Hepatic stellate cell (primary cell): ENCODE results near the gene ZDHHC21.
A peak's percentile ranks its signal among the peaks of the same experiment; 100 is the strongest.

Source experiments
- DNase-seq: peaks from one replicate; pipeline ENCODE4 v3.0.0; 2011; ENCODE audit warnings: low spot score

ZDHHC21 gene, protein sequence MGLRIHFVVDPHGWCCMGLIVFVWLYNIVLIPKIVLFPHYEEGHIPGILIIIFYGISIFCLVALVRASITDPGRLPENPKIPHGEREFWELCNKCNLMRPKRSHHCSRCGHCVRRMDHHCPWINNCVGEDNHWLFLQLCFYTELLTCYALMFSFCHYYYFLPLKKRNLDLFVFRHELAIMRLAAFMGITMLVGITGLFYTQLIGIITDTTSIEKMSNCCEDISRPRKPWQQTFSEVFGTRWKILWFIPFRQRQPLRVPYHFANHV

DNA sequence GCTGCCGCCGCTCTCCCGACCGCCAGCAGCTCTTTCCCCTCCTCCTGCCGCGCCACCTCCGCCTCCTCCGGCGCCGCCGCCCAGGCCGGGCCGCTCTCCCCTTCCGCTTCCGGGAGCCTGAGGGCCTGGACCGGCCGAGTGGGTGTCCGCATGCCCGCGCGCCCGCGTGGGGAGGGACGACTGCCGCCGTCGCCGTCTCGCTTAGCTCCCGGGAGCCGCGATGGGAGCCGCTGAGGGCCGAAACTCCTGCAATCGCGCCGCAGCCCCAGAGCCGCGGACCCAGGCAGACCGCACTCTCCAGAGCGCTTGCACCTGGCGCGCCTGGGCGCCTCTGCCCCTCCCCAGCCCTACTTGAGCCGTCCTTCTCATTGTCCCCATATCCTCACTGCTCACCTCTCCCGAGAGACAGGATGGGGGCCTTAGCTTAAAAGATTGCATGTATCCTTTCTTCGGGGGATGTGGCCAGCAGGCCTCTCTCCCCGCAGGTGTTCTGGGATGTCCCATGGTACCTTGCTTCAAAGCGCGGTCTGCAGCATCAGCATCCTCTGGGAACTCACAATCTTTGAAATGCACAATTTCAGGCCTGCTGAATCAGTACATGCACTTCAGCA, at the start of gene ZDHHC21:
ZDHHC21 (minus strand) TSS at position 182 of the 611 bp plus-strand sequence. CDS start 19,092 bp downstream, outside the sequence.
- peak; percentile 60 for DNase-seq

DNA sequence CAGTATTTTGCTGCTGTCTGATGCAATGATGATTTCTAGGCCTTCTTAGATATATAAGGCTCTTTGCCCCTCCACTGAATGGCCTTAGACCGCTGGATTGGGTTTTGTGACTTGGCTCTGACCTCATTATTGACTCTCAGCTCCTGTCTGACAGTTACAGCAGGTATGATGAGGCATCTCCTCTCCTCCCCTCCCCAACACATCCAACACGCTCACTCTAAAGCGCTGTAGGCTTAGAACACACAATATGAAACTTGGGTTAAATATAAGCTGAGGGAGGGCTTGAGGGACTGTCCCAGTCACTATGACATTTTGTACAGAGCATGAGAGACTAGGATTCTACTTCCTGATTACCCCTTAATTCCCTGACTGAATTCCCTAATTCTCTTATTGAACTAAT, 48.1 kb upstream of the ZDHHC21 start:
- DNase-seq, result no peak

DNA sequence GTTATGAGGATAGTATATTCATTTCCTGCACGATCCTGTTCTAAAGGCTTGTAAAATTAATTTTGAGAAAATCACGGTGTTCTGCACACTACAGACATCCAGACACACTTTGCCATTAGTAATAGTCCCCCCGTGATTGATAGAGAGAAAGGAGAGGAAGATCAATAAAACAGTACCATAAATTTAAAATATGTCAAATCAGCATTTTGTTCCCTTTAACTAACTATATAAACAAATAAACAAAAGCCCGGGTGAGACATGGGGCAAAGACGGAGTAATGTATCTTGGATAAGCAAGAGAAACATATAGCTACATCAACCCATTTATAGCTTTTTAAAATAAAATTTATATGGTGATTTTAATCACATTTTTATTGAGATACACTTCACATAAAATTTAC, 39.9 kb upstream of the ZDHHC21 start:
- DNase-seq, result no peak

DNA sequence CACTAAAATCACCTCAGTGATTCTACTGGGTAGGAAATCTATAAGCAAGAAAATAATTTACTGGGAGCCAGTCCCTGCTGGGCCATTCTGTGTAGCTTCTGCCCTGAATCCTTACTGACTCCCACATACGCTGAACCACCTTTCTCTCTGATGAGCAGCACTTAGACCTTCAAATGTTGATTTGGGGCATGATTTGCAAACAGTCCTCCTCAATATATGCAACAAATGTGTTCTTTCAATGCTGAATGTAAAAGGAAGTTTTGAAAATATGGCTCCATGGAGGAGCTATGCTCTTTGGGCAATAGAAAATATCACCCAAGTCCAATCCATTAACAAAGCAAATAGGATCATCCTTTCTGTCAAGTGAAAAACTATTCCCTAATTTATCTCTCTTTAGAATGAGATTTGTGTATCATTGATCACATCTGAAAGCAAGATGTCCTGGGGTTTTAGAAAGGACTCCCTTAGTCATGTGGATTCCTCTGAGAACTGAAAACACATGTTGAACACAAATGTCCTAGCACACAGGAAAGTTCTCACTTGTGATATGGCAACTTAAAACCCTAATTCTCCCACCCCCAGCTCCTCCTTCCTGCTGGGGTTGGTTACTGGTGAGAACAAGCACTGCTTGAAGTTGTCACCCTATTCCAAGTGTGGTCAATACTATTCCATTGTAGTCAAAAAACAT, 38.2 kb upstream of the ZDHHC21 start:
- DNase-seq, result no peak

DNA sequence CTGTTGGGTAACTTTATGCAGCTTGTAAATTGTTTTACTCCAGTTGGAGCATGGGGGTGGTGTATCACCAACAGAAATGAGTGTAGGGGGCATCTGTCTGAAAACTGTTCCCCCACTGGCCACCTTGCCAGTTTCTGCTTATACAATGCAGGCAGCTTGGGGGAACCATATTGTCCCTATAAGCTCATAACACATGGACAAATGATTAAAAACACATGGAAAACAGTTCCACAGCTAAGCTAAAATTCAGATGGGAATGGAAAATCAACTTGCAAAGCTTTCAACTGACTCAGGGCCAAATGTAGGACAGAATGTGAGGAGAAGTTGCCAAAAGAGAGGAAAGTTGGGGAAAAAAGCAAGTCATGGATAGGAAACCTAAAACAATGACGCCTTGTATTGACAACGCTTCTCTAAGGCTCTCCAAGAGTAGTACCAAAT, 37.2 kb upstream of the ZDHHC21 start:
- no peak for DNase-seq

DNA sequence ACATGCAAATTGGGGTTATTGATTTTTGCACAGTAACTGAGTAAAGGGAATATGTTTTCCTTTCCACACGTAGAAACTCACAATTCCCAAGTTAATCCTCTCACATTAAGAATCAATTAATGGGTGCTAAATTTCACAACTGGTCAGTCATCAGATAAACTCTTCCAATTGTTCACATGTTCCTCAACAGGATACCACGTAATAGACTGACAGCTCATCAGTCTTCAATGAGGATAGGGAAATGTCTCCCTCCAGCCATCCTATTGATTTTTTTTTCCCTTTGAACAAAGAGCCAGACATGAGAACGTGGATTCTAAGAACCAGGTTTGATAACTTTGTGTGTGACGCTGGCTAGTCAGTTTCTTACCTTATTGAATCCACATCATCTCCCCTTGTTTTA, 30.1 kb upstream of the ZDHHC21 start:
- no peak for DNase-seq

DNA sequence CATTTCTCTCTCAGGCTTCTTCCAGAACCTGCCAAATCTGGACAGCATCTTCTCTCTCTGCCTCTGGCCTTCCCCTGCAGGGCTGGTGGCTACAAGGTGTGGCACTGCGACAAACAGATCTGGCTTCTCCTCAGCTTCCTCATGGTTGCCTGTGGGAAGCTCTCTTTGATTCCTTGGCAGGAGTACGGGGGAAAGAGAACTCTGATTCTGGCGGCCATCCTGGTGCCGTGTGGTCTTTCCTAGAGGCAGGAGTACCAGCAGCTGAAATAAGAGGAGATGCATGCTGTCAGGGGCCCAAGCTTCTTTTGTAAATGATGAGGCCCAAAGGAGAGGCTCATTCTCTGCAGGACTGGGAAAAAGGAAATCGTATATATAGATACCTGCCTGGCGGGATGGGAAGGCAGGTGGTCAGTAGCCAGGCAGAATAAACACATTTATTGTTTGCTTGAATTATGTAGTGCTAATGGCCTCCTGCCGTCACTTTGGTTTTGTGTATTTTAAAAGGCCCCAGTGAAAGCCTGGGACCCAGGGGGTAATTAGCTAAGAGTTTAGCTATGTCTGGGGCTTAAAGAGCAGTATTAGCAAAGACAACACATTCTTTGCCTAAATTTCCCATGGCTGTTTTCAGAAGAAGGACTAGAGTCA, 29.3 kb upstream of the ZDHHC21 start, which contains the start of gene CER1:
CER1 (minus strand) TSS at position 343 of the 645 bp plus-strand sequence; CDS start at position 282, 61 bp downstream.
- DNase-seq, result no peak

DNA sequence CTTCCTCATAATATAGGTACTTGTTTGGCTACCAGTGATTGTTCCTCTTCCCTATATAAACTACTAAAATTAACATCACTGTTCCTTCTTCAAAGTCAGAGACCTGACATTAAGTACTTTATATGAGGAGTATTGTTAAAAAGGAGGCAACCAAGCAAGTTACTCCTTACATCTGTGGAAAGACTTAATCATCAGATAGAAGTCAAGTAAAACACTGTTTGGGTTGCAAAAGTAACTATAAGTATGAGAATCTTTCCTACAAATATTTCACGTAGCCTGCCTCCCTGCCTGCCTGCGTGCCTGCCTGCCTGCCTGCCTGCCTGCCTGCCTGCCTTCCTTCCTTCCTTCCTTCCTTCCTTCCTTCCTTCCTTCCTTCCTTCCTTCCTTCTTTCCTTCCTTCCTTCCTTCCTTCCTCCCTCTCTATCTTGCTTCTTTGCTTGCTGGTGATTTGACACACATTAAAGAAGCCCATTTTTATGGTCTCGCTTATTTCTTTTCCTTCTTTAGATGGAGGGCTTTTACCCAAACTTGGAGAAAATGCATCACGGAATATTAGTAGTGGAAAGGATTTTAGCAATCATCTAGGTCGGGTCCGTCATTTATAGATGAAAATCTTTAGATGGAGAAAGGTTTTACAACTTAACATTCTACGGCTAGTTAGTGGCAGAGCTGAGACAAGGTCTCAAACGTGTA, 26.1 kb upstream of the ZDHHC21 start:
- no peak for DNase-seq

DNA sequence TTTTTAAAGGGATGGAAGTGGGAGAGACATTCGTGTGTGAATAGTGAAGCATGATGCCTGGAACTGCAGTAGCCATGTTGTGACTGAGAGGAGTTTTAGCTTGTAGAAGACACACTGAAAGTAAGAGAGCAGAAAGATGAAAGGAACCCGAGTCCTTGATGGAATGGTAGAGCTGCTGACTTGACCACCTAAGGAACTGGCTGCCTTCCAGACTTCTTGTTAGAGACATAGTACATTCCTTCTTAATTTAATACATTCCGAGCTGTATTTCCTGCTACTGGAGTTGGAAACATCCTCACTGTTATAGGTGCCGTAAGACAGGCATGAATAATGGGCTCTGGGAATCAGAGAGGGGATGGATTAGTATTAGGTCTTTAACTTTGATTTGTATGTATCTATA, 21.9 kb upstream of the ZDHHC21 start:
- DNase-seq, result no peak

DNA sequence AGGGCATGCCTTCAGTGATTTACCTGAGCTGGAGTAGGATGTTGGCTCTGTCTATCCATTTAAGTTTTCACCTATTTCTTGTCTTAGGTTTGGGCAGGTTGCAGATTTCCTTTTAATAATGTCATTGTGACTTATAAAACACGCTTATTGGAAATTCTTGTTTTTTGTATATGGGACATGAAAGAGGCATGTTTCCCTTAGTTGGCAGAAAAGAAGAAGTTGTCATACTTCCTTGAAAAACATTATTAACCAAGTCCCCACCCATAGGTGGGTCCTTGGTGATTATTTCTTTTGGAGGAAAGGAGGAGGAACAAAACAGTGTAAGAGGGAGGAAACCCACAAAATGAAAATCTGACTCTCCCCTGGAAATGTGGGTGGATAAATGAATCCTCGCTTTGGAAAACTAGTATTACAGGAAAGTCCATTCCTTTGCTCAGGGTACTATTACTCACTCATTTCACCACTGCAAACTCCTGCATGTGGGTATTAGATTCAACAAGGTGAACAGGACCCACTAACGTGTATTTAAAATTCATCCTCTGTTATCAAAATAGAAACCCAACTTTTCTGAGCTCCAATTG, 20.0 kb upstream of the ZDHHC21 start:
- no peak for DNase-seq

DNA sequence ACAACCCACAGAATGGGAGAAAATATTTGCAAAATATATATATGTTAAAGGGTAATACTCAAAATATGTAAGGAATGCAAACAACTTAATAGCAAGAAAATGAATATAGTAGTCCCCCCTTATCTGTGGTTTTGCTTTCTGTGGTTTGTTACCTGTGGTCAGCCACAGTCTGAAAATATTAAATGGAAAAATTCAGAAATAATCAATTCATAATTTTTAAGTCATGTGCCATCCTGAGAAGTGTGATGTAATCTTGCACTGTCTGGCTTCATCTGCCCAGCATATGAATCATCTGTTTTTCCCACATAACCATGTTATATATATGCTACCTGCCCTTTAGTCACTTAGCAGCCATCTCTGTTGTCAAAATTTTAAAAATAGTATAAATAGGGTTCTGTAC, 17.6 kb upstream of the ZDHHC21 start:
- no peak for DNase-seq

DNA sequence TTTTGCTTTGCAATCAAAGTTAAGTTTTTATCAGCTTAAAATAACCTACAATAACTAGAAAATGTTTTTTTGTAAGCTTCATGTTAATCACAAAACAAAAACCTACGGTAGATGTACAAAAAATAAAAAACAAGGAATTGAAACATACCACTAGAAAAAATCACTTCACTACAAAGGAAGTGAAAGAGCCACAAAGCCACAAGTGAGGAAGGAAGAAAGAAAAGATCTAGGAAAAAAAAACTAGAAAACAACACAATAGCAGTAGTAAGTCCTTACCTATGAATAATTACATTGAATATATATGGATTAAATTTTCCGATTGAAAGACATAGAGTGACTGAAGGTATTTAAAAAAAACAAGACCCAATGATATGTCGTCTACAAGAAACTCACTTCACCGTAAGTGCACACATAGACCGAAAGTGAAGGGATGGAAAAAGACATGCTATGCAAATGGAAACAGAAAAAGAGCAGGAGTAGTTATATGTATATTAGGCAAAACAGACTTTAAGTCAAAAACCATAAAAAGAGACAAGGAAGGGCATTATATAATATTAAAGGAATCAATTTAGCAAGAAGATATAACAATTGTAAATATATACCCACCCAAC, 13.4 kb upstream of the ZDHHC21 start:
- DNase-seq, result no peak

DNA sequence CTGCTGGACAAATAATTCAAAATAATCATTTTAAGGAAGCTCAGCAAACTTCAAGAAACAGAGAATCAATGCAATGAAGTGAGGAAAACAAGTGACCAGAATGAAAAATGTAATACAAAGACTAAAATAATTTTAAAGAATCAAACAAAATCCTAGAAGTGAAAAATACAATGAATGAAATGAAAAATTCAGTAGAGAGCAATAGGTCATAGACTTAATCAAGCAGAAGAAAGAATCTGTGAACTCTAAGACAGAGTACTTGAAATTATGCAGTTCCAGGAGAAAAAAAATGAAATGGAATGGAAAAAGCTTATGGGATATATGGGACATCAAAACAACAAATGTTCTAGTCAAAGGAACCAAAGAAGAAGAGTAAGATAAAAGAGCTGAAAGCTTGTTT, 11.8 kb upstream of the ZDHHC21 start:
- no peak for DNase-seq

DNA sequence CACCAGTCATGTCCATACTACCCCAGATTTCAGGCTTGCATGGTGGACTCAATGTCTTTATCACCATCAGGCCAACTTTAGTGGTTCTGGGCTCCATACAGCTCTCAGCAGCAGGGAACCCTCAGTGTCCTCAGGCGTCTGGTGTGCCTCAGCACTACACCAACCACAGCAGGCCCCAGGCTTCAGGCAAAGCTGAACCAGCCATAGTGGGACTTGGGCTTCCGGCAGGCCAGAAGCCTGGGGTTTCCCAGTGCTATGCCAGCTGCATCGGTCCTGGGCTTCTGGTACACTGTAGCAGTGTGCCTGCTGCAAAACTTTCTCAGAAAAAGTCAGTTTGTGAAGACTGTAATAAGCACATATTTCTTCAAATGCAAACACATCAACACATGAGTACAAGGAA, 11.0 kb upstream of the ZDHHC21 start:
- DNase-seq, result no peak

DNA sequence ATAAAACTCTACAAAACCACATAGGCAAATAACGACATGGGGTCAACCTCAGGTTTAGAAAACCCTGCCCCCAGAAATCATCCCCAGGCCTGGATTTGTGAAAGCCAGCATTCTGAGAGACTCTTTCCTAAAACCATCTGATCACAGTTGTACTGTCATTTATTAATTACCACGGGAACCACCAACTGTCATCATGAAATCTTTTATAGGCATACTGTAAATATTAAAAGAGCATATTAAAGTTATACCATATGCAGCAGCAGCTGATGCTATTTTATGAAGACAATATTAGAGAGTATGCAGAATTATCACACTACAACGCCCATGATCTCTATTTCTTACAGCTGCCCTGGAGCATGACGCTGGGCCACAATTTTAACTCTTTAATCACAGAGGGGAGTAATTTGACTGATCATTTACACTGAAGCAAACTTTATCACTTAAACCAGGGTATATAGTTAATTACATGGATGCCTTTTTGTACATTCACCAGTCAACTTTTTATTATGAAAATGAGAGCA, 9.0 kb upstream of the ZDHHC21 start:
- no peak for DNase-seq

DNA sequence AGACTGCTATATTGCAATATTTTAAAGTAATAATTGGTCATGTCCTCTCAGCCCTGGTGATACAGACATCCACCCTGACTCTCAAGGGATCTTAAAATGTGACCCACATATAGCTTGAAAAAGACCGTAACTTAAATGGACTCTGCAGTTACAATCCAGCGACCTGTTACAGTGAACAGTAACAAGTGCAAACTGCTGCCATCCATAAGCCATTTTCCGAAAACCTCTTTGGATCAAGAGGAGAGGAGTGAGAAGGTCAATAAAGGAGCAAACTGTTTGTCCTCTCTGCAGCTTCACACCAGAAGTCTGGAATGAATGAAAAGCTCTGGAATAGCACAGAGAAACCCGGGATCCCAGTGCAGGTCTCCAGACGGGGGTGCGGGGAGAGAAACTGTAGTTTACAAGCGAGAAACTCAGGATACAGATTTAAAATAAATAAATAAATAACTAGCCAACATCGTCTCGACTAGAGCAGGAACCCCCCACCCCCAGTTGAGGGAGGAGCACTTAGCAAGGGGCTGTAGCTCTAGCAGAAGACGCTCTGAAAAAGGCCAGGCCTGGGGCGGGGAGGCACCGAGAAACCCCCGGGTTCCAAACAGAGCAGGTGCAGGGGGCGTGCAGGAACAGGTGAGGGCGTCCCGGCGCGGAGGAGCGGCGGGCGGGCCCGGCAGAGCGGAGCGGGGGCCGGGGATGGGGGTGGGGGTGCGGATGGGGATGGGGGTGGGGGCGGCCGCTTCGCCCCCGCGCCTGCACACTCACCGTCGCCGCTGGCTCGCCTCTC, 572 bp downstream of the ZDHHC21 start:
- DNase-seq, result peak; percentile 9

DNA sequence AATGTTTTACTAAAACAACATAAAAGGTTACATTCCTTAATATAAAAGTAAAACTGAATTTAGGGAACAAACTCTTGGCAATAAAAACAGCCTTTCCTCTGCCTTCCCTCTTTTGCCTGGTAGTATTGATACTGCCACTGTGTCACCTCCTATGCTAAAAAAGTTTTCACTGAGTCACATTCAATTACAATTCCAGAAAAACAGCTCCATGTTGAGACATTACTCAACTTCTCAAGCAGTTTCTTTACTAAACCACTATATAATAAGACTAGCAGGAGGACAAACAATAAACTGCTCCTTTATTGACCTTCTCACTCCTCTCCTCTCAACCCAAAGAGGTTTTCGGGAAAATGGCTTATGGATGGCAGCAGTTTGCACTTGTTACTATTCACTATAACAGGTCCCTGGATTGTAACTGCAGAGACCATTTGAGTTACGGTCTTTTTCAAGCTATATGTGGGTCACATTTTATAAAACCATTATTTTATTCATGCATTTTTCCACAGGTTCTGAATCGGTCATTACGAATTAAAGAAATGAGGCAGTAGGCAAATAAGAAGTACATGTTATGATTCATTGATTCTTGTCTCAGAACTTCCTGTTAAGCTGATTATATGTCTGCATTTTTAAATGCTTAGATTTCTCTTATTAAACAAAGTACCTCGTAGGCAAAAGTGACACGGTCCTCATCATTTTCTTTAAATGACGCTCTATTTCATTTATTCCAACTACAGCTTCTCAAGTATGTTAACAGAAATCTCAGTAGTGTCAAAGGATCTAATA, 2.1 kb downstream of the ZDHHC21 start:
- no peak for DNase-seq

DNA sequence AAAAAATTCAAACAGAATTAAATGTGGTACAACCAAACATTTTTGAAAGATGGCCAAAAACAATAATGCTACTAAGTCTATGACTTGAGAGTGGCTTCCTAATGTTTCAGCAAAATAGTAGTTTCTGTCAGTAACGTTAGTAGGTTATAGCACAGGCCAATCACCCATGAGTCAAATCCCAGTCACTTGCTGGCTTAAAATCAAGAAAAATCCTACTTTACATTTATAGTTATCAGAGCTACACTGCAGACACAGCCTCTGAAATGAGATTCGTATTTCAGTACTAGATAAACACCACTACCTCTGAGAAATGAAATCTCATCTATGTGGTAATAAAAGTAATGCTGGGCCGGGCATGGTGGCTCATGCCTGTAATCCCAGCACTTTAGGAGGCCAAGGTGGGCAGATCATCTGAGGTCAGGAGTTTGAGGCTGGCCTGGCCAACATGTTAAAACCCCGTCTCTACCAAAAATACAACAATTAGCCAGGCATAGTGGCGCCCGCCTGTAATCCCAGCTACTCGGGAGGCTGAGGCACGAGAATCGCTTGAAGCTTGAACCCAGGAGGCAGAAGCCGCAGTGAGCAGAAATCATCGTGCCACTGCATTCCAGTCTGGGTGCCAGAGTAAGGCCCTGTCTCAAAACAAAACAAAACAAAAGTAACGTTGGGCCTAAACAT, 6.1 kb downstream of the ZDHHC21 start:
- peak; percentile 50 for DNase-seq

DNA sequence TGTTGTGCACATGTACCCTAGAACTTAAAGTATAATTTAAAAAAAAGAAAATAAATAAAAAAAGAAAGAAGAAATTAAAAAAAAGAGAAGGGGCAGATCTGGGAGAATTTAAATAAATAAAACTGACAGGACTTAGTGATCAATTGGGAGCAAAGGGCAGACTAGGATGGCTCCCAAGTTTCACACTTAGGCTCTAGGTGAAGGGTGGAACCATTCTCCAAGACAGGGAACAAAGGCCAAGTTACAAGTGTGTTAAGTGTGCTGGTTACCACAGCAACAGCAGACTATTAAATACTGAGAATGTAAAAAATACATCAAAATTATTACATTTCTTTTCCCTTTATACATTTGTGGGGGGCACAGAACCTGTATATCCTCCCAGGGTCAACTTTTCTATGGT, 7.1 kb downstream of the ZDHHC21 start:
- DNase-seq, result no peak
